Omental fat pad (tissue), 4 donors: ENCODE results near the gene ARNT2. TPM values are rescaled to one million over a fixed set of nuclear protein-coding genes. Genes with fewer than 3 reads are reported as not detected.

ENCODE experiments used
- ATAC-seq: fragments of 150-250 bp; one replicate; pipeline ENCODE4 v1.9.1; 2016; ENCODE audit warnings: mild to moderate bottlenecking, moderate library complexity; ENCODE audit not compliant: low FRiP score
- DNase-seq: peaks from one replicate; pipeline ENCODE4 v3.0.0-alpha.2; 2019; ENCODE audit warnings: low spot score
- CTCF ChIP-seq, 3 donors: fragments of 450-650 bp; IDR thresholded peaks; one replicate each; pipeline ENCODE4 v1.5.1; 2016 to 2017; ENCODE audit warnings: antibody characterized with exemption in 3 of 3, mild to moderate bottlenecking in 3 of 3, moderate library complexity in 2 of 3
- total RNA-seq, 4 donors: library from RNA; depleted of rRNA; stranded (reverse); fragments of >200 nt; gene quantifications; one replicate each; pipeline ENCODE4 v1.1.0, GENCODE V29; 2016

The ARNT2 gene
- total RNA-seq, 4 donors from 2014 or later: 3.1 to 7.4 (median 3.4) TPM

- no peak for DNase-seq
- no peak for TF ChIP-seq CTCF (IDR thresholded peaks at IDR 0.05)
- ATAC-seq: no peak
These were observed 195.2 kb downstream of the ARNT2 start for GRCh38 chr15:80599359-80599758.

- no peak for TF ChIP-seq CTCF (IDR thresholded peaks at IDR 0.05)
- ATAC-seq (no peak), DNase-seq (no peak)
These were observed 196.4 kb downstream of the ARNT2 start for GRCh38 chr15:80600626-80601025.

GRCh38 chr15:80601256-80601655 lies 197.1 kb downstream of the ARNT2 start:
- ATAC-seq (no peak), DNase-seq (no peak)
- TF ChIP-seq CTCF (IDR thresholded peaks at IDR 0.05): no peak

GRCh38 chr15:80604583-80605575 lies 200.7 kb downstream of the ARNT2 start:
- no peak for DNase-seq
- ATAC-seq: no peak
- no peak for TF ChIP-seq CTCF (IDR thresholded peaks at IDR 0.05)

- TF ChIP-seq CTCF (IDR thresholded peaks at IDR 0.05): no peak
- ATAC-seq: no peak
- DNase-seq: no peak
These were observed 201.5 kb downstream of the ARNT2 start for GRCh38 chr15:80605591-80606150.

- DNase-seq: no peak
- no peak for TF ChIP-seq CTCF (IDR thresholded peaks at IDR 0.05)
- ATAC-seq: no peak
These were observed 202.4 kb downstream of the ARNT2 start for GRCh38 chr15:80606511-80607071.
